C4-2B (cell line): ENCODE measurements around the gene SIAH1.
A peak's percentile ranks its signal among the peaks of the same experiment; 100 is the strongest.
"Not testable (repeated sequence)": the region's sequence is repeated elsewhere in the genome, so short reads cannot be mapped to it uniquely, and the experiment has no call there.

ENCODE experiments used
- H3K27ac ChIP-seq: fragments of 450-650 bp; 2 replicates; pipeline ENCODE4 v1.5.1; 2017
- ZFX ChIP-seq: fragments of 450-650 bp; IDR thresholded peaks from 2 replicates; pipeline ENCODE4 v1.6.1; 2017
- TF ChIP-seq, protein P1 (sequence below): fragments of 450-650 bp; conservative IDR thresholded peaks from 2 replicates; pipeline ENCODE4 v1.5.1; 2017; ENCODE audit warnings: mild to moderate bottlenecking

Gene SIAH1

DNA sequence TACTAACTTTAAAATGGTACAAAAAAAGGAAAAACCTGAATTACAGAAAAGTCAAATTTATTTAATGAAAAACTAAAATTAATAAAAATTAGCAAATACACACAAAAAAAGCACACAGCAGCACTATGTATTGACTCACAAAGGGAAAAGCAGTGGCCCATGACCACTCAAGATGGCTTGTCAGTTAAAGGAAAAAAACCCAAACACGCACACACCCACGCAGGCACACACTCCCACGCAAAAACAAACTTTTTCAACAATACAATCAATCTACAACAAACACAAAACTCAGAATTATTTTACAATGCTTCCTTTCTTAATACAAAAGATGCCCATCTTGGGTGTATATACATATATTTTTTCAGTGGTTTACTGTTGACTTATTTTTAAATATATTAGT is 24.2 kb downstream of the SIAH1 start:
- TF ChIP-seq, protein P1, sequence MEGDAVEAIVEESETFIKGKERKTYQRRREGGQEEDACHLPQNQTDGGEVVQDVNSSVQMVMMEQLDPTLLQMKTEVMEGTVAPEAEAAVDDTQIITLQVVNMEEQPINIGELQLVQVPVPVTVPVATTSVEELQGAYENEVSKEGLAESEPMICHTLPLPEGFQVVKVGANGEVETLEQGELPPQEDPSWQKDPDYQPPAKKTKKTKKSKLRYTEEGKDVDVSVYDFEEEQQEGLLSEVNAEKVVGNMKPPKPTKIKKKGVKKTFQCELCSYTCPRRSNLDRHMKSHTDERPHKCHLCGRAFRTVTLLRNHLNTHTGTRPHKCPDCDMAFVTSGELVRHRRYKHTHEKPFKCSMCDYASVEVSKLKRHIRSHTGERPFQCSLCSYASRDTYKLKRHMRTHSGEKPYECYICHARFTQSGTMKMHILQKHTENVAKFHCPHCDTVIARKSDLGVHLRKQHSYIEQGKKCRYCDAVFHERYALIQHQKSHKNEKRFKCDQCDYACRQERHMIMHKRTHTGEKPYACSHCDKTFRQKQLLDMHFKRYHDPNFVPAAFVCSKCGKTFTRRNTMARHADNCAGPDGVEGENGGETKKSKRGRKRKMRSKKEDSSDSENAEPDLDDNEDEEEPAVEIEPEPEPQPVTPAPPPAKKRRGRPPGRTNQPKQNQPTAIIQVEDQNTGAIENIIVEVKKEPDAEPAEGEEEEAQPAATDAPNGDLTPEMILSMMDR = no peak
- TF ChIP-seq ZFX = no peak
- H3K27ac ChIP-seq = no peak overlapping the region

DNA sequence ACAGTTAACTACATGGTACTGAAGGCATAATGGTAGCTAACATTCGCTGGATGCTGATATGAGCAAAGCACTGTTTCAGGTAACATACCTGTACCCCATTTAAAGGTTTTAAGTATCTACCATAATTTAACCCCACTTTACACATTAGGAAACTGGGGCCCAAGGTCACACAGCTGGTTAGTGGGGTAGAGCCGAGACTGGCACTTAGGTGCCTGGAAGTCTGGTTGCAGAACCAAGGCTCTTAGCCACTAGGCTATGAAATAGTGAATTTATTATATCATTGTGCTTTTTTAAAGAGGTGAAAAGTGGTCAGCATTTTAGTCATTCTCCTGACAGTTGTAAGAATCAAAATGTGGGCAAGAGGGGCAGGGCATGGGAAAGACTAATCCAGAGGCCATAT is 25.2 kb downstream of the SIAH1 start:
- TF ChIP-seq ZFX = no peak
- TF ChIP-seq, protein P1 = no peak
- H3K27ac ChIP-seq = no peak overlapping the region

DNA sequence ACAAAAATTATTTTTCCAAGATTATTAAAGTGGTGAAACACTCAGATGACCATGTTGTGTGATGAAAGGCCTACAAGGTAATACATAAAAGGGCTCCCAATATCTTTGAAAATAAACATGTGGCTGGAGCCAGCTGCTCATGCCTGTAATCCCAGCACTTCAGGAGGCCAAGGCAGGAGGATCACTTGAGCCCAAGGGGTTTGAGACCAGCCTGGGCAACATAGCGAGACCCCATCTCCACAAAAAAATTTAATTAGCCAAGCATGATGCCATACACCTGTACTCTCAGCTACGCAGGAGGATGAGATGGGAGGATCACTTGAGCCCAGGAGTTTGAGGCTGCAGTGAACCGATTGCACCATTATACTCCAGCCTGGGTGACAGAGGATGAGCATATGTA is 26.8 kb downstream of the SIAH1 start:
- no peak overlapping the region for H3K27ac ChIP-seq
- no peak for TF ChIP-seq ZFX
- TF ChIP-seq, protein P1 = no peak

DNA sequence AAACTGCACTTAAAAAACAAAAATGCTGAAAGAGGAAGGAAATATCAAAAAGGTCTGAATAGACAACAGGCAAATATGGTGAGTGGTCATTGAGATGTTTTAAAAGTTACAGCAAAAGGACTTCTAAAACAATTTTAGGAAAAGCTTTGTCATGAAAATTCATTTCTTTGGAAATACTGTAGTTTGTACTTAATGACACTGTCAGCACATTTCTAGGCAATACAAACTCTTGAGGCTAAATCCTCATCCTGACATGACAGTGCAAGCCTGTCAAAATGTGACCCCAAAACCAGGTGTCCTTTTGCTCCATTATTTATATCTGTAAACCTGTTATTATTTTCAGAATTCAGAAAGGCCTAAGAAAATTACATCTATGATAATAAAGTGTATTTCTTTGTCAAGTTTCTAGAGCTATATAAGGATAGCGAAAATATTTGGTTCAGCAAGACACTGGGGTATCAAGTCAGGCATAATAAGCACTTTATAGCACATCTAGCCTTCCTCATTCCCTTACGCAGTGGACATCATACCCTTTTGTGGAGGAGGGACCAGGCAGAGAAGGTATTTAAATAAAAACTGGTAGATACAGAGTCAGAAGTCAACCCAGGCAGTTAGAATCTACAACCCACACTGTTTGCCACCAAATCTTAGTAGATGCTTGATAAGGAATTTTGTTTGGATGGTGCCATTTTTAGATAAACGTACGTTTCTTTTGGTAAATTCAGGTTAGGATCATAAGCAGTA is 28.4 kb downstream of the SIAH1 start:
- no peak for TF ChIP-seq ZFX
- TF ChIP-seq, protein P1 = no peak

DNA sequence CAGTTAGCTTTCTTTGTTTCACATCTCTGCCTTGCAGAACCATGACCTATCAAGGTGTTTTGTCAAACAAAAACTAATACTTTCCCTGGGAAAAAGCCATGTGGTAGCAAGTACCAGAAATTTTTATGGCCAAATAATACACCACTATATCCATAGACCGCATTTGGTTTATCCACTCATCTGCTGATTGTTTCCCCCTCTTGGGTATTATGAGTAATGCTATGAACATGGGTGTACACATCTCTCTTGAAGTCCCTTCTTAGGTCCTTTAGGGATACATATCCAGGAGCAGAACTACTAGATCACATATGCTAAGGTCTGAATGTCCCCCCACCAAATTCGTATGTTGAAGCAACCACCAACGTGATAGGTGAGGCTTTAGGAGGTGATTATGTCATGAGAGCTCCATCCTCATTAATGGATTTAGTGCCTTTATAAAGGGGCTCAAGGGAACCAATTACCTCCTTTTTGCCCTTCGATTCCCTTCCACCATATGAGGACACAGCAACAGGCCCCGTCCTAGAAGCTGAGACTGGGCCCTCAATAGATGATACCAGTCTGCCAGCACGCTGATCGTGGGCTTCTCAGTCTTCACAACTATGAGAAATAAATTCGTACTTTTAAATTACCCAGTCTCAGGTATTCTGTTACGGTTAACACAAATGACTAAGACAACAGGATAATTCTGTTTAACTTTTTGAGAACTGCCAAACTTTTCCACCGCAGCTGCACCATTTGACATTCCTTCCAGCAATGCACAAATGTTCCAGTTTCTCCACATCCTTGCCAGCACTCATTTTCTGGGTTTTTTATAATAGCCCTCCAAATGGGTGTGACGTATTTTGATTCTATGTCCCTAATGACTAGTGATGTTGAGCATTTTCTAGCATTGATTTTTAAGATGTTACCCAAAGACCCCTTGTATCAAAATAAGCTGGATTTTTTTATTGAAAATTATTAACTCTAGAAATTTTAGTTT is 30.0 kb downstream of the SIAH1 start:
- no peak for TF ChIP-seq ZFX
- no peak overlapping the region for H3K27ac ChIP-seq

More for the DNA sequence above, 28.4 kb downstream of the SIAH1 start:
- no peak overlapping the region for H3K27ac ChIP-seq

DNA sequence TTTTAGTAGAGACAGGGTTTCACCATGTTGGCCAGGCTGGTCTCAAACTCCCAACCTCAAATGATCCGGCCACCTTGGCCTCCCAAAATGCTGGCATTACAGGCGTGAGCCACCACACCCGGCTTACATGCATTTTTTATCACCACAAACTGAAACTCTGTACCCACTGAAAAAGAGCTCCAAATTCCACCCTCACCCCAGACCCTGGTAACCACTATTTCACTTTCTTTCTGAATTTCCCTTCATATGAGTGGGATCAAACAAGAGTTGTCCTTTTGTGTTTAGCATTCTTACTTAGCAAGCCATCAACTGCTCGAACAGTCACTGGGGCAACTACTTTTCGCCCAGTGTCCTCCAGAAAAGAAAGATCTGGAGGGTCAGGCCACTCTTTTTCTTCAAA is 30.8 kb downstream of the SIAH1 start:
- not testable (repeated sequence) for H3K27ac ChIP-seq

DNA sequence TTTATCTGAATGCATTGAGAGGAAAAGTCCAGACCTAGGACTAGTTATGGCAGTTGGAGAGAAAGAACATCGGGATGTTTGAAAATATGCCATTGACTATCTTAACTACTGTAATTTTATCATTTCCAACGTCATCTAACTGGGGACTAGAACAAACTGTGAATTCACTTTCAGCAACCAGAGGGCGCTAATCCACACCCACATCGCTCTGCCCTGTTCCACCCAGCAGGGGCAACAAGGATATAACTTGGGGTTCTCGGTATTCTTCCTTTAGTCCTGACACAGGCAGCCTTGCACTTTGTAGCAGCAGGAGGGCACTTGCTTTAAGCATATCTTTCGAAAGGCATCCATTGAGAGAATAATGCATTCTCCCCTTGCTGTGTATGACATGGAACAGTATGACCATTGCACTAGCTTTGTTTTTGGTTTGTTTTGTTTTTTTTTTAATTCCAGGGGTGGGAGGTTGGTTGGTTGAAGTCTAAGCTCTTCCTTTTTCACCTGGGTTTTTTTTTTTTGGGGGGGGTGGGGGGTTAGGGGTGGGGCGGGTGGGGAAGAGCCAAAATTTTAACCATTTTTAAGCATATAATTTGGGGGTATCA is 31.5 kb downstream of the SIAH1 start:
- no peak overlapping the region for H3K27ac ChIP-seq
- TF ChIP-seq, protein P1 = peak; percentile 85
- no peak for TF ChIP-seq ZFX
